Left cardiac atrium (tissue), 4 donors: ENCODE results near the gene SENP8. TPM values are rescaled to one million over a fixed set of nuclear protein-coding genes. Genes with fewer than 3 reads are reported as not detected.

Experiments
- ATAC-seq, 2 donors: fragments of 200-7000 bp; cut with Tn5 transposase; one replicate each; pipeline ENCODE4 v1.9.1; 2020; ENCODE audit warnings: mild to moderate bottlenecking in 2 of 2, moderate library complexity in 2 of 2
- DNase-seq: peaks from one replicate; pipeline ENCODE4 v3.0.0-alpha.2; 2020
- intact Hi-C, 2 donors: fragments of 100-400 bp; cut with DNase I; formaldehyde crosslinking; loops; one replicate each; pipeline versions ENCODE4 v1.14.1 to v1.15.1; 2022 to 2023
- total RNA-seq, 2 donors: library from RNA; stranded (reverse); fragmentation: NEBNext Ultra II Directional; extraction: Animal tissue kit (Norgen Biotek cat#: 25700); gene quantifications; one replicate each; pipeline ENCODE4 v1.2.1, GENCODE V29; 2021
- donor health status: DM: no; HTN: yes; CAD: no.
- donor health status: DM: no; HTN: yes; CAD: no; lungs with severe emphysema.
- donor health status: DM: yes; HTN: yes; CAD: no.
- donor health status: Dilated cardiomyopathy.

The SENP8 gene
- total RNA-seq, 2 donors from 2014 or later: 3.6 to 4.7 TPM

GRCh38 chr15:72146934-72147333 is 28.7 kb downstream of the SENP8 start:
- ATAC-seq (peak in 1 of 2 donors; percentile 21), DNase-seq (no peak)
- intact Hi-C loops: no loop called here

- ATAC-seq: peak in 1 of 2 donors; percentile 90
- intact Hi-C loops: no loop called here
- DNase-seq: no peak
Measured at GRCh38 chr15:72147418-72147817, 29.2 kb downstream of the SENP8 start.

- DNase-seq (no peak), ATAC-seq (no peak)
- intact Hi-C loops: no loop called here
Measured at GRCh38 chr15:72153269-72154000, 35.2 kb downstream of the SENP8 start.

GRCh38 chr15:72154316-72154715 is 36.1 kb downstream of the SENP8 start:
- intact Hi-C loops: no loop called here
- ATAC-seq: no peak
- DNase-seq: no peak

- intact Hi-C loops: loop anchor here in 1 of 2 donors (5.0 kb wide), 1 partner anchor 413 kb away; no protein-coding TSS in a partner anchor
- peak; percentile 65 to 68 for ATAC-seq
- DNase-seq: peak; percentile 76
Measured at GRCh38 chr15:72155003-72155621, 36.9 kb downstream of the SENP8 start.

- peak; percentile 91 to 97 for ATAC-seq
- intact Hi-C loops: loop anchor here in 1 of 2 donors (5.0 kb wide), 1 partner anchor 414 kb away; no protein-coding TSS in a partner anchor
- DNase-seq: peak; percentile 87
Measured at GRCh38 chr15:72155635-72156616, 37.7 kb downstream of the SENP8 start.

GRCh38 chr15:72156928-72157327 is 38.7 kb downstream of the SENP8 start:
- intact Hi-C loops: loop anchor here in 1 of 2 donors (5.0 kb wide), 1 partner anchor 415 kb away; no protein-coding TSS in a partner anchor
- no peak for ATAC-seq
- DNase-seq: no peak

- DNase-seq (no peak), ATAC-seq (no peak)
- intact Hi-C loops: no loop called here
Measured at GRCh38 chr15:72160696-72161245, 42.6 kb downstream of the SENP8 start.

GRCh38 chr15:72161361-72162132 is 43.3 kb downstream of the SENP8 start:
- ATAC-seq: no peak
- intact Hi-C loops: no loop called here

GRCh38 chr15:72162569-72162968 is 44.4 kb downstream of the SENP8 start:
- DNase-seq (no peak), ATAC-seq (no peak)
- intact Hi-C loops: no loop called here

More at GRCh38 chr15:72161361-72162132, 43.3 kb downstream of the SENP8 start:
- DNase-seq: no peak

GRCh38 chr15:72163719-72164118 is 45.5 kb downstream of the SENP8 start:
- intact Hi-C loops: no loop called here
- ATAC-seq (no peak), DNase-seq (no peak)

- ATAC-seq (no peak), DNase-seq (no peak)
- intact Hi-C loops: no loop called here
Measured at GRCh38 chr15:72166716-72167417, 48.7 kb downstream of the SENP8 start.

GRCh38 chr15:72167445-72167844 is 49.2 kb downstream of the SENP8 start:
- DNase-seq (no peak), ATAC-seq (no peak)
- intact Hi-C loops: no loop called here

GRCh38 chr15:72168131-72168807 is 50.1 kb downstream of the SENP8 start:
- DNase-seq (peak; percentile 43), ATAC-seq (peak; percentile 60 to 69)
- intact Hi-C loops: no loop called here

- DNase-seq (no peak), ATAC-seq (peak in 1 of 2 donors; percentile 34)
- intact Hi-C loops: no loop called here
Measured at GRCh38 chr15:72168808-72169190, 50.6 kb downstream of the SENP8 start.

GRCh38 chr15:72169236-72169920 is 51.2 kb downstream of the SENP8 start:
- intact Hi-C loops: no loop called here
- ATAC-seq (peak in 1 of 2 donors; percentile 21), DNase-seq (no peak)
